Fibroblast of skin of scalp (primary cell): ENCODE measurements around the gene CEBPG.

Source experiments
- DNase-seq: peaks from one replicate; pipeline ENCODE4 v3.0.0-alpha.2; 2013

CEBPG gene

DNA sequence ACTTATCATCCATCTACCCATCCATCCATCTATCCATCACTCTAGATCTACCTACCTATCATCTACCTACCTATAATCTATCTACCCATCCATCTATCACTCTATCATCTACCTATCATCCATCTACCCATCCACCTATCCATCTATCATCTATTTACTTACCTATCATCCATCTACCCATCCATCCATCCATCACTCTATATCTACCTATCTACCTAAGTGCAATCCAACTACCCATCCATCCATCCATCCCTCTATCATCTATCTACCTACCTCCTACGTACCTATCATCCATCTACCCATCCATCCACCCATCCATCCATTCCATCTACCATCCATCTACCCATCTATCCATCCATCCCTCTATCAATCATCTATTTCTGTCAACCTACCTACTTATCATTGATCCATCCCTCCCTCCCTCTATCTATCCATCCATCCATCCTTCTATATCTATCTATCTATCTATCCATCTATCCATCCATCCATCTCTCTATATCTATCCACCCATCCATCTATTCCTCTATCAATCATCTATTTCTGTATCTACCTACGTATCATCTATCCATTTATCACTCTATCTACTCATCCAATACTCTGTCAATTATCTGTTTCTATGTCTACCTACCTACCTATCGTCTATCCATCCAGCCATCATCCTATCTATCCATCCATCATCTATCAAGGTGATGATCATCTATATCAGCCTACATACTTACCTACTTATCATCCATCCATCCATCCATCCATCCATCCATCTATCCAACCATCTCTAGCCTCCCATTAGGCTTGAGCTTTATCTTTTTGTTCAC lies 49.1 kb downstream of the CEBPG start:
- no peak for DNase-seq

- no peak for DNase-seq
Observed at GRCh38 chr19:33424181-33424580, 50.7 kb downstream of the CEBPG start.

GRCh38 chr19:33426621-33427361 lies 53.3 kb downstream of the CEBPG start:
- DNase-seq = no peak

GRCh38 chr19:33427801-33428626 lies 54.5 kb downstream of the CEBPG start:
- no peak for DNase-seq

GRCh38 chr19:33428627-33429125 lies 55.2 kb downstream of the CEBPG start:
- no peak for DNase-seq

DNA sequence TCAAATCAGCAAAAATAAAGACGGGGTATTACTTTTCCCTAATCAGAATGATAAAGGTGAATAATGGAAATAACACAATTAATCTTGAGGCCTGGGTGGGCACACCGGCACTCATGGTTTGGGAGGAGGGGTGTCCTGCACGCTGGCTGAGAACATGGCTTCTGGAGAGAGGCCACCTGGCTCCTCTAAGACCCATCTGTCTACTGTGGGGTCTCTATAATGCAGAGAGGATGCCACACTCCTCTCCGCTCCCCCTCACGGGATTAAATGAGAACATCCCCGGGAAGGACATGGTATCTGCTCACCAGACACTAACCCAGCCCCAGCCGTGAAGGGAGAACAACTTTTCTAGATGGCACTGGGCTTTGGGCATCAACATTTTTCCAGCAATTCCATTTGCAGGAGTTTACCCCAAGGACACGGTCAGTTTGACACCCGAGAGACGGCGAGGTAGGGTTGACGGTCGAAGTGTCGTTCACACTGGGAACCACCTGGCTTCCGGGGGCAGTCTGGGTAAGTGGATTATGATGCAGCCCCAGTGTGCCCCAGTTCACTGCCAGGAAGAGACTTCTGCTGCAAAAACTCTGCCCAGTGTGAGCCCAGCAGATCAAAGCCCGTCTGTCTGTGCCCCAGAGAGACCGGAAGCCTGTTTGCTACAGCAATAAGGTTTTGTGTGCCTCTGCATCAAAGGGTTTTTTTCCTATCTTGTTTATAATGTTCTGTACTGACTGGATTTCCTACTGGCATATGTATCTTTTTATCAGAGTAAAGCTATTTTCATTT lies 56.6 kb downstream of the CEBPG start:
- no peak for DNase-seq

GRCh38 chr19:33430674-33431277 lies 57.3 kb downstream of the CEBPG start:
- peak; percentile 64 for DNase-seq

DNA sequence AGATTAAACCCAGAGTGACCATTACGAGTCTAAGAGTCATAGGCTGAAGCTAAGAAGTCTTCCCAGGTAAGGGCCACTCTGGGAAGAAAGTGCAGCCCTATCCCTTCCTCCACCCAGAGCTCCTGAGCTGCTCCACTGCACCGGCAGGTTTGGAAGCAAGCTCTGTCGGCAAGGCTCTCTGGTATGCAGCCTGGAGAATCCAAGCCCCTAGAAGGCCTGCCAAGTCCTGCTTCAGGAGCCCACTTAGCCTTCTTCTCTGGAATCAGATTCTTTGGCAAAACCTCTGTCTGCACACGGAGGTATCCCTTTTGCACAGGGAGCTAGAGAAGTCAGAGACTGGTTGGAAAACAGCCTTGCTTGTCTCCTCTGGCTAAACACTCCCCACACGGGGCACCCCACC lies 58.5 kb downstream of the CEBPG start:
- no peak for DNase-seq
